ENCODE measurements around the gene SLC22A31. TPM values are rescaled to one million over a fixed set of nuclear protein-coding genes. Genes with fewer than 3 reads are reported as not detected.

Gene SLC22A31
- total and polyA plus RNA-seq, 10 donors = 0.98 to 8.3 (median 4.6) TPM

DNA sequence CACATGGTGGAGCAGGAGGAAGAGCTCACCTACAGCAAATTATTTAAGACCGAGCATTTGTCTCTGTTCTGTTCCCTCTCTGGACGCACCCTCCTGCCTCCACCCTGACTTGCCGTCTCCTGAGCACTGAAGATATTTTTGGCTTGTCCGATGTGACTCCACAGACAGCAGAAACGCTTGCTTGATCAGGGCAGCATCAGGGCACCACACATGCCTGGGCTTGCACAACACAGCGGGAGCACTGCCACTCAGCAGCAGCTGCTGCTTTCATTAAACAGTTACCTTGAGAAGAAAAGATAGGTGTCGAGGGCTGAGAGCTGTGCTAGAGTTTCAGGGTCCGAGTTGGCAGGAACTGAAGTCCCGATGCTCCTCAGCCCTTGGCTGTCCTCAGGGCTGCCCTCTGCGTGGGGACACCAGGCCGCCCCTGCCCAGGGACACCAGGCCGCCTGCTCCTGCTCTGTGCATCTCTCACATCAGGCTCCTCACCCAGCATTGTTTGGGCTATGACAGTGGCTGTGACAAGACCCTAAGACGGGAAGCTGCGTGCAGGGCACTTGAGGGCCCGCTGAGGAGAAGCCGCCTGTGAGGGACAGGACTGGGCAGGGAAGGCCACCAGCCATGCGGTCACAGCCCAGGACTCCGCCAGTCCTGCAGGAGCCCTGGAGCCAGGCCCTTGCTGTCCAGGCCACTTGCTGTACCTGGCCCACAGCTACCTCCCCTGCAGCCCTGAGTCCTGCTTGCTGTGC is 50.1 kb downstream of the SLC22A31 start:
- intact Hi-C loops (cut with DNase I; ENCODE audit: low total_unique reads) = no loop called here
- TF ChIP-seq, protein P1, sequence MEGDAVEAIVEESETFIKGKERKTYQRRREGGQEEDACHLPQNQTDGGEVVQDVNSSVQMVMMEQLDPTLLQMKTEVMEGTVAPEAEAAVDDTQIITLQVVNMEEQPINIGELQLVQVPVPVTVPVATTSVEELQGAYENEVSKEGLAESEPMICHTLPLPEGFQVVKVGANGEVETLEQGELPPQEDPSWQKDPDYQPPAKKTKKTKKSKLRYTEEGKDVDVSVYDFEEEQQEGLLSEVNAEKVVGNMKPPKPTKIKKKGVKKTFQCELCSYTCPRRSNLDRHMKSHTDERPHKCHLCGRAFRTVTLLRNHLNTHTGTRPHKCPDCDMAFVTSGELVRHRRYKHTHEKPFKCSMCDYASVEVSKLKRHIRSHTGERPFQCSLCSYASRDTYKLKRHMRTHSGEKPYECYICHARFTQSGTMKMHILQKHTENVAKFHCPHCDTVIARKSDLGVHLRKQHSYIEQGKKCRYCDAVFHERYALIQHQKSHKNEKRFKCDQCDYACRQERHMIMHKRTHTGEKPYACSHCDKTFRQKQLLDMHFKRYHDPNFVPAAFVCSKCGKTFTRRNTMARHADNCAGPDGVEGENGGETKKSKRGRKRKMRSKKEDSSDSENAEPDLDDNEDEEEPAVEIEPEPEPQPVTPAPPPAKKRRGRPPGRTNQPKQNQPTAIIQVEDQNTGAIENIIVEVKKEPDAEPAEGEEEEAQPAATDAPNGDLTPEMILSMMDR (IDR thresholded peaks at IDR 0.05 in 8 of 11, conservative IDR thresholded peaks at IDR 0.05 in 3 of 11) = no peak
- peak in 1 of 3 donors; percentile 52 for TF ChIP-seq POLR2AphosphoS5 (IDR thresholded peaks at IDR 0.05)
- TF ChIP-seq POLR2A (IDR thresholded peaks at IDR 0.05) = no peak
- DNase-seq = peak; percentile 57
- Histone ChIP-seq H3K4me1 (peaks cover 1 to 18% (median 7%) of the 10 kb centered on the region in 6 donors), H3K36me3 (peaks cover 4 to 79% (median 46%) of the 10 kb centered on the region in 6 donors), H3K27ac (no peak overlapping the region), H3K4me3 (no peak overlapping the region), H3K9me3 (peaks cover 0 to 20% (median 16%) of the 10 kb centered on the region in 8 donors), H3K27me3 (replicated peaks in 1 of 7) (no peaks in the 10 kb centered on the region)
- 91 to 99% (median 97%) methylated on average over 15 to 18 of the region's 18 CpGs for WGBS, 5 donors

DNA sequence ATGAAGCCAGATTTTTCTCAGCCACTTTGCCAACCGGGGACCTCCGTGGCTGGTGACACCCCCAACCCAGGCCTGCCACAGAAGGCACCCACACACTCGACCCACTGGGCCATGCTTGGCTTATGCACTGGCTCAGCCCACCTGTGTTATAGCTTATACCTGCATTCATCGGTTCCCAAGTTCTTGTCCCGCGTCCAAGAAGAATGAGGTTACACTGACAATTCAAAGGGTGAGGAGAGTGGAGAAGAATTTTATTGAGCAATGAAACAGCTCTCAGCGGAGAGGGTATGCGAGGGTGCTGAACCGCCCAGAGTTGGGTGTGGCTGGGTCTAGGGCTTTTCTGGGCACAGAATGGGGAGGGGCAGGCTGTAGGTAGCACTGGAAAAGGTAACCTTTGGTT is 51.0 kb downstream of the SLC22A31 start:
- Histone ChIP-seq H3K4me3 (no peak overlapping the region), H3K9me3 (peaks cover 0 to 20% (median 16%) of the 10 kb centered on the region in 8 donors), H3K36me3 (peaks cover 4 to 88% (median 49%) of the 10 kb centered on the region in 6 donors), H3K27me3 (replicated peaks in 1 of 7) (no peaks in the 10 kb centered on the region), H3K4me1 (peaks cover 0 to 9% (median under 1%) of the 10 kb centered on the region in 6 donors), H3K27ac (no peak overlapping the region)
- TF ChIP-seq POLR2A (IDR thresholded peaks at IDR 0.05) = no peak
- TF ChIP-seq POLR2AphosphoS5 (IDR thresholded peaks at IDR 0.05) = no peak
- TF ChIP-seq, protein P1 (IDR thresholded peaks at IDR 0.05 in 8 of 11, conservative IDR thresholded peaks at IDR 0.05 in 3 of 11) = no peak
- DNase-seq = no peak
- WGBS, 5 donors = 94 to 99% (median 97%) methylated on average over 9 of the region's 9 CpGs
- intact Hi-C loops (cut with DNase I; ENCODE audit: low total_unique reads) = no loop called here

DNA sequence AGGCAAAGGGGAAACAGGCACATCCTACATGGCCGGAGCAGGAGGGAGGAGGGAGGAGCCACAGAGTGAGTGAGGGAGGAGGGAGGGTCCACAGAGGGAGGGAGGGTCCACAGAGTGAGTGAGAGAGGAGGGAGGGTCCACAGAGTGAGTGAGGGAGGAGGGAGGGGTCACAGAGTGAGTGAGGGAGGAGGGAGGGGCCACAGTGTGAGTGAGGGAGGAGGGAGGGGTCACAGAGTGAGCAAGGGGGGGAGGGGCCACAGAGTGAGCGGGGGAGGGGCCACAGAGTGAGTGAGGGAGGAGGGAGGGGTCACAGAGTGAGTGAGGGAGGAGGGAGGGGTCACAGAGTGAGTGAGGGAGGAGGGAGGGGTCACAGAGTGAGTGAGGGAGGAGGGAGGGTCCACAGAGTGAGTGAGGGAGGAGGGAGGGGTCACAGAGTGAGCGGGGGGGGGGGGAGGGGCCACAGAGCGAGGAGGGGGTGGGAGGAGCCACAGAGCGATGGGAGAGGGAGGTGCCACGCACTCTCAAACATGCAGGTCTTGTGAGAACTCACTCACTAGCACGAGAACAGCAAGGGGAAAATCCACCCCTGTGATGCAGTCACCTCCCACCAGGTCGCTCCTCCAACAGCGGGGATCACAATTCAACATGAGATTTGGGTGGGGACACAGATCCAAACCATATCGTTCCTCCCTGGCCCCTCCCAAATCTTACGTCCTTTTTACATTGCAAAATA is 53.1 kb downstream of the SLC22A31 start:
- WGBS, 5 donors = 77 to 86% (median 82%) methylated on average over 7 to 10 of the region's 11 CpGs
- Histone ChIP-seq H3K27me3 (replicated peaks in 1 of 7) (no peaks in the 10 kb centered on the region), H3K4me1 (no peaks in the 10 kb centered on the region), H3K36me3 (peaks cover 4 to 99% (median 55%) of the 10 kb centered on the region in 6 donors), H3K27ac (no peak overlapping the region), H3K4me3 (no peak overlapping the region), H3K9me3 (peaks cover 0 to 20% (median 16%) of the 10 kb centered on the region in 8 donors)
- TF ChIP-seq, protein P1 (IDR thresholded peaks at IDR 0.05 in 8 of 11, conservative IDR thresholded peaks at IDR 0.05 in 3 of 11) = no peak
- TF ChIP-seq POLR2A (IDR thresholded peaks at IDR 0.05) (no peak), POLR2AphosphoS5 (IDR thresholded peaks at IDR 0.05) (no peak)
- peak; percentile 12 for DNase-seq
- intact Hi-C loops (cut with DNase I; ENCODE audit: low total_unique reads) = no loop called here

Measured in spleen (tissue), 11 donors.